ENCODE results near the gene MAPK13.

Gene MAPK13

DNA sequence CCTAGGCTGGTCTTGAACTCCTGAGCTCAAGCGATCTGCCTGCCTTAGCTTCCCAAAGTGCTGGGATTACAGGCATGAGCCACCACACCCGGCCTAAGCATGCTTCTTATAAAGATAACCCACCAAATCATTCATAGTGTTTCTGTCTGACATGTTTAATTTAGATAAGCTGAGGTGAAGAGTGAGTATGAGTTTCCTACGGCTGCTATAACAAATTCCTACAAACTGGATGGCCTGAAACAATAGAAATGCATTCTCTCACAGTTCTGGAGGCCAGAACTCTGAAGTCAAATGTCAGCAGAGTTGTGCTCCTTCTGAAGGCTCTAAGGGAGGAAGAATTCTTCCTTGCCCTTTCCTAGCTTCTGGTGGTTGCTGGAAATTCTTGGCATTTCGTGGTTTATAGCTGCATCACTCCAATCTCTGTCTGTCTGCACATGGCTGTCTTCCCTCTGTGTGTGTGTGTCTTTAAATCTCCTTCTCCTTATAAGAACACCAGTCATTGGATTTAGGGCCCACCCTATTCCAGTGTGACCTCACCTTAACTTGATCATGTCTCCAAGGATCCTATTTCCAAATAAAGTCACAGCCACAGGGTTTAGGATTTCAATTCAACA lies 29.9 kb downstream of the MAPK13 start:
- no peak for DNase-seq

DNA sequence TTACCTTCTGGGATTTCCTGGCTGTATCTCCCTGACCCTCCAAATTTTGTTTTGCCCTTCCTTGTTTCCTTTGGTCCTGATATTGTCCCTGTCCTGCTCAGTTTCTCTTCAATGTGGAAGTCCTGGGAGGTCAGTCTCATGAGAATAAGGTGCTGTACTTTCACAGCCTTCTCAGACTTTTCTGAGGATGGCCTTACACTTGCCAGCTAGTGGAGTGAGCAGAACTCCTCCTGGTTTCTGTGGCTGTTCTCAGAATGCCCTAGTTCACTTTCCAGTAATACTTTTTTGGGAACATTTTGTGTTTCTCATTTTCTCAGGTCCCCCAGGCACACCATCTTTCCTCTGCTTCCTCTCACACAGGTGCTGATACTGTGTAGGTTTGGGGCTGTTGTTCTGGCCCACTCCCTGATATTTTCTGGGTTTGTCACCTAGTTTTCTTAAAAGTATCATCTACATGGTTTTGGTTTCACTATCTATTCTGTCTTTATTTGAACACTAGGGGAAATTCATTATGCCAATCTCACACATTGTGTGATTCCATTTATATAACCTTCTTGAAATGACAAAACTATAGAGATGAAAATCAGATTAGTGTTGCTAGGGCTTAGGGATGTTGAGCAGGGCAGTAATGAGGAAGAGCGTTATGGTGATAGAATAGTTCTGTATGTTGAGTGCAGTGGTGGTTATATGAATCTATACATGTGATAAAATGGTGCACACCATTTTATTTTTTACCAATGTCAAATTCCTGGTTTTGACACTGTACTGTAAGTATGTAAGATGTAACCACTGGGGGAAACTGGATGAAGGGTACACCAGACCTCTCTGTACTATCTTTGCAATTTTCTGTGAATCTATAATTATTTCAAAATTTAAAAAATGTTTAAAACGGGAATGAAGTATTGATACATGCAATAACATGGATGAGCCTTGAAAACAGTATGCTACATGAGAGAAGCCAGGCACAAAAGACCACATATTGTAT lies 39.0 kb downstream of the MAPK13 start:
- DNase-seq = no peak

DNA sequence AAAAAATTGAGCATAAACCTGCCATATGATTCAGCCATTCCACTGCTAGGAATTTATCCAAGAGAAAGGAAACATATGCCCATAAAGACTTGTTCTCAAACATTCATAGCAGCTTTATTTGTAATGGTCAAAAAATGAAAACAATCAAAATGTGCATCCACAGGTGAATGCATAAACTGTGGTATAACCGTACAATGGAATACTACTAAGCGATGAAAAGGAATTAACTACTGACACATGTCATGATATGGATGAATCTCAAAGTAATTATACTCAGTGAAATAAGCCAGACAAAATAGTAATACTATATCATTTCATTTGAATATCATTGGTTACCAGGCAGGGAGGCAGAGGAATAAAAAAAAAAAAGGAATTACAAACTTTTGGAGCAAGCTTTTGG lies 40.4 kb downstream of the MAPK13 start:
- DNase-seq = no peak

DNA sequence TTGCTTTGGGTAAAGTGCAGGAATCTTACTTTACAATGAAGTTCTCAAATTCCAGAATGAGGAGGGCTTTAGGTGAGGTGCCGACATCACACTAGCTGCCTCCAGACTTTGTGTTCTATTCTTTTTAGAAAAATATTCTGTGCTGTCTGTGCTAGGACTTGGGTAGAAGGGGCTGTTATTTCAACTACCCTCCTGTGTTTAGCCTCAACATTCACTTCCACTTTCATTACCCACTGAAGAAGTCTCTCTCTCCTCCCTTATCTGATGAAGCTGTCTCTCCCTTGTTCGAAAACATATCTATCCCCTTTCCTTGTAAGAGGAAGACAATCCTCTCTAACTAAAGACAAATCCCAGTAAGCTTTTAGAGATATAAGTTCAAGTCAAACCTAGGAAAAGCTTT lies 41.3 kb downstream of the MAPK13 start:
- no peak for DNase-seq

DNA sequence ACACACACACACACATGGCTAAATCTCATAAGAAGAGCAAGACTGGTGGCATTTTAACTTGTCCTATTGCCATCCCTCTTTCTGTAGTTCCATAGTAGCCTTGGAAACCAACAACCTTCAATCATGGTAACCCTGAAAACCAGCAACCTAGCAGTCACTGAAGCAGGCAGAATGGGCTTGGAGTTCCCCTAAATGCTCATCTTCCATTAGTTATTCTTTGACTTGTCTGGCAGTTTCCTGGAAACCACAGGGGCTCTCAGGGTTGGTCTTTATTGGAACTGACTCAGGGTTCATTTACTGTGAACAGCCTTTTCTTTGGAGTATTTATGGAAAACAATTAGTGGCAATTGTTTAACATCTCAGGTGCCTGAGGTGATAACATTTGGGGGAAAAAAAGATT lies 46.9 kb downstream of the MAPK13 start:
- DNase-seq = no peak

DNA sequence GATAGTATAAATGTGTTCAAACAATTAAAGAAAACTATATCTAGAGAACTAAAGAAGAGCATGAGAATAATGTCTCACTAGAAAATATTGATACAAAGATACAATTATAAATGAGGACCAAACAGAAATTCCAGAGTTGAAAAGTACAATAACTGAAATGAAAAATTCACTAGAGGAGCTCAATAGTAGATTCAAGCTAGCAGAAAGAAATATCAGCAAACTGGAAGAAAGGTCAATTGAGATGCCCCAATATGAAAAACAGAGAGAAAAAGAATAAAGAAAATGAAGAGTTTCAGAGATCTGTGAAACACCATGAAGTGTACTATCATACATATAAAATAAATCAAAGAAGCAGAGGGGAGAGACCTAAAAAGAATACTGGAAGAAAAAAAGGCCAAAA lies 48.2 kb downstream of the MAPK13 start:
- DNase-seq = no peak

DNA sequence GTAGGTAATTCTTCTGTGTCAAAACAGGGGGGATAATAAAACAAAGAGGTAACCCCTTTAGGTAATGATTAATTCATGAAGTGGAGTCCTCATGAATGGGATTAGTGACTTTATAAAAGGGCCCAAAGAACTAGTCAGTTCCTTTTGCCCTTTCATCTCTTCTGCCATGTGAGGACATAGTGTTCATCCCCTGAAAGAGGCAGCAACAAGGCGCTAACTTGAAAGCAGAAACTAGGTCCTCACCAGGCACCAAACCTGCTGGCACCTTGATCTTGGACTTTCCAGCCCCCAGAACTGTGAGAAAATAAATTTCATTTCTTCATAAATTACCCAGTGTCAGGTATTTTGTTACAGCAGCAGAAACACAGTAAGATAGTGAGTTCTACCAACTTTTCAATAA lies 49.8 kb downstream of the MAPK13 start:
- DNase-seq = no peak

DNA sequence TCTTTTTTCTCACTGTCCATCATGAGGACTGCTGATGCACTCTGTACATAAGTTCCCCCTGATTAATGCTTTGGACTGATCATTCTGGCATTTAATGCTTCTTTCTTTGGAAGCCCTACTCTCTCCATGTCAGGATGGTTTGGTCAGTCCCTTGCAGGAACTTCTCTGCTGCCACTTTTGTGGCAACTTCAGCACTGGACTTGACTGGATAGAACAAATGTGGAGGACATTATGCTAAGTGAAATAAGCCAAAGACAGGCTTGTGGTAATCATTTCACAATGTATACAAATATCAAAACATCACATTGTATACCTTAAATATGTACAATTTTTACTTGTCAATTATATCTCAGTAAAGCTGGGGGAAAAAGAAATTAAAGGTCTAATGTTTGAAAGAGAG lies 54.0 kb downstream of the MAPK13 start:
- no peak for DNase-seq

DNA sequence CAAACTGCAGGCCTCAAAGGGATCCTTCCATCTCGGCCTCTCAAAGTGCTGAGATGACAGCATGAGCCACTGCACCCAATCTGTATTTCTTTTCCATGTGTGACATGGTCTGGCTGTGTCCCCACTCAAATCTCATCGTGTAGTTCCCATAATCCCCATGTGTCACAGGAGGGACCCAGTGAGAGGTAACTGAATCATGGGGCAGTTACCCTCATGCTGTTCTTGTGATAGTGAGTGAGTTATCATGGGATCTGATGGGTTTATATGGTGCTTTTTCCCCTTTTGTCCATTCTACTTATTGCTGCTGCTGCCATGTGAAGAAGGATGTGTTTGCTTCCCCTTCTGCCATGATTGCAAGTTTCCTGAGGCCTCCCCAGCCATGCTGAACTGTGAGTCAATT lies 55.9 kb downstream of the MAPK13 start:
- DNase-seq = no peak

DNA sequence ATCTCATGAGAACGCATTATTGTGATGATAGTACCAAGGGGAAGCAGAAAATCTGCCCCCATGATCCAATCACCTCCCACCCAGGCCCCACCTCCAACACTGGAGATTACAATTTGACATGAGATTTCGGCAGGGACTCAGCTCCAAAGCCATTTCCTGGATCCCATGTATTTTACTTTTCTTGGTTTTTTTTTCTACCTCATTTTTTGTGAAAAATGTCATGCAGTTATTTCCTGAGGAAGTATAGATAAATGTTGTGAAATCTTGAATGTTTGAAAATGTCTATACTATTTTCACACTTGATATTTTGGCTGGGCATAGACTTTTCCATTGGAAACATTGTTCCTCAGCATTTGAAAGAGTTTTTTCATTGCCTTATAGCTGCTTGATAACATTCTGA lies 57.1 kb downstream of the MAPK13 start:
- DNase-seq = no peak

All from CD4-positive, alpha-beta T cell treated with Interleukin-6 for 4 hours (primary cell).